Endothelial cell of umbilical vein (primary cell): ENCODE data around the gene CREB3L2. TPM values are rescaled to one million over a fixed set of nuclear protein-coding genes. Genes with fewer than 3 reads are reported as not detected.

Experiments used
- BruUV-seq: library from RNA; stranded (reverse); fragments of 400-500 nt; replicated peaks from 2 replicates; lab custom pipeline; 2021; lab: Mats Ljungman, UMichigan
- CTCF ChIA-PET: fragments of 300-600, 350-600 bp; sonication (Branson Sonifier 250); formaldehyde crosslinking; loops from one replicate; lab custom pipeline; 2021; ENCODE audit warnings: antibody characterized with exemption, inconsistent platforms; lab: Charles Lee
- POLR2A ChIA-PET: fragments of 300-600, 350-600 bp; sonication (Branson Sonifier 250); formaldehyde crosslinking; loops from one replicate; lab custom pipeline; 2021; ENCODE audit warnings: antibody characterized with exemption, inconsistent platforms; lab: Charles Lee
- DNase-seq: peaks from one replicate; pipeline ENCODE4 v3.0.0-alpha.2; 2011; ENCODE audit warnings: low read depth, low spot score
- FAIRE-seq: peaks from 2 replicates; lab custom pipeline; 2011; peaks lifted over from hg19 to GRCh38; lab: Jason Lieb, UNC
- H2AFZ ChIP-seq: 2 replicates; pipeline ENCODE4 v1.6.0; 2012; ENCODE audit warnings: low read depth, low read length, control low read depth, inconsistent platforms
- H3K27ac ChIP-seq: 2 replicates; pipeline ENCODE4 v1.5.1; 2011; ENCODE audit warnings: low read depth, mild to moderate bottlenecking, control low read depth, low read length, moderate library complexity; ENCODE audit not compliant: insufficient read depth
- H3K27me3 ChIP-seq, 2 experiments: 2 replicates each; pipeline versions ENCODE4 v1.6.0 to v1.6.1; 2011; ENCODE audit warnings: low read length in 2 of 2, mixed read lengths in 1 of 2; ENCODE audit not compliant: control insufficient read depth in 2 of 2, insufficient read depth in 2 of 2
- H3K36me3 ChIP-seq, 2 experiments: 2 replicates in 1 of 2; 3 replicates in 1 of 2; pipeline ENCODE4 v1.5.1; 2011; ENCODE audit warnings: low read length in 2 of 2, mild to moderate bottlenecking in 1 of 2, moderate library complexity in 1 of 2; ENCODE audit not compliant: control insufficient read depth in 2 of 2, insufficient read depth in 2 of 2; ENCODE audit errors: extremely low read depth in 1 of 2
- H3K4me1 ChIP-seq: 3 replicates; pipeline ENCODE4 v1.5.1; 2011; ENCODE audit warnings: mild to moderate bottlenecking, low read length; ENCODE audit not compliant: control insufficient read depth, insufficient read depth; ENCODE audit errors: extremely low read depth
- H3K4me2 ChIP-seq: 2 replicates; pipeline ENCODE4 v1.6.1; 2011; ENCODE audit warnings: low read length, control low read depth, mixed read lengths; ENCODE audit not compliant: insufficient read depth
- H3K4me3 ChIP-seq, 3 experiments: fragments of 200-600 bp in 1 of 3; sonication (generic), shearing (Covaris generic) in 1 of 3; replicated peaks in 1 of 3; 2 replicates each; pipeline ENCODE4 v1.5.1; 2011 to 2016; ENCODE audit warnings: control low read depth in 3 of 3, low read length in 3 of 3, mild to moderate bottlenecking in 2 of 3, inconsistent platforms in 1 of 3, low read depth in 1 of 3, moderate library complexity in 1 of 3; ENCODE audit not compliant: insufficient read depth in 1 of 3
- H3K79me2 ChIP-seq: 2 replicates; pipeline ENCODE4 v1.6.0; 2012; ENCODE audit warnings: low read length, inconsistent platforms; ENCODE audit not compliant: control insufficient read depth, insufficient read depth
- H3K9ac ChIP-seq: replicated peaks from 2 replicates; pipeline ENCODE3; 2011; ENCODE audit warnings: low read length, control low read depth; ENCODE audit not compliant: insufficient read depth; ENCODE audit errors: extremely low read depth
- H3K9me1 ChIP-seq: replicated peaks from 3 replicates; pipeline ENCODE4 v1.6.0; 2011; ENCODE audit warnings: mild to moderate bottlenecking, low read length; ENCODE audit not compliant: control insufficient read depth, insufficient read depth; ENCODE audit errors: extremely low read depth
- H3K9me3 ChIP-seq: replicated peaks from 2 replicates; pipeline ENCODE4 v1.5.1; 2012; ENCODE audit warnings: low read length, inconsistent platforms; ENCODE audit not compliant: control insufficient read depth, insufficient read depth
- H4K20me1 ChIP-seq: replicated peaks from 2 replicates; pipeline ENCODE3; 2011; ENCODE audit warnings: mild to moderate bottlenecking, low read length; ENCODE audit not compliant: control insufficient read depth, insufficient read depth; ENCODE audit errors: extremely low read depth
- EZH2 ChIP-seq: IDR thresholded peaks from 2 replicates; pipeline ENCODE4 v1.6.1; 2012; ENCODE audit warnings: borderline replicate concordance, low read depth, mild to moderate bottlenecking, moderate library complexity, low read length, inconsistent platforms; ENCODE audit not compliant: severe bottlenecking
- FOS ChIP-seq: IDR thresholded peaks from 2 replicates; pipeline ENCODE4 v1.6.1; 2011; ENCODE audit warnings: mild to moderate bottlenecking, low read length, moderate library complexity, borderline replicate concordance; ENCODE audit not compliant: insufficient read depth
- GATA2 ChIP-seq: IDR thresholded peaks from 2 replicates; pipeline ENCODE4 v1.7.0; 2011; ENCODE audit warnings: low read depth, mild to moderate bottlenecking, moderate library complexity, mixed read lengths, low read length; ENCODE audit not compliant: insufficient read length, insufficient read depth
- JUN ChIP-seq: IDR thresholded peaks from 2 replicates; pipeline ENCODE4 v1.6.1; 2011; ENCODE audit warnings: borderline replicate concordance, low read depth; ENCODE audit not compliant: insufficient read length, insufficient read depth
- MYC ChIP-seq: IDR thresholded peaks from one replicate; pipeline ENCODE4 v1.6.1; 2011; ENCODE audit warnings: mild to moderate bottlenecking, low read depth, low read length
- POLR2A ChIP-seq: IDR thresholded peaks from 2 replicates; pipeline ENCODE4 v1.6.1; 2012; ENCODE audit warnings: low read depth, mild to moderate bottlenecking, control low read depth, low read length
- POLR2AphosphoS5 ChIP-seq: IDR thresholded peaks from 2 replicates; pipeline ENCODE4 v1.6.1; 2012; ENCODE audit warnings: low read depth, mild to moderate bottlenecking, control low read depth, low read length, moderate library complexity; ENCODE audit not compliant: insufficient read depth
- dilution Hi-C: fragments of 300-500 bp; cut with MboI; formaldehyde crosslinking; loops from one replicate; pipeline ENCODE4 v1.15.0; 2019; ENCODE audit warnings: low sequenced_read_pairs; ENCODE audit not compliant: extremely low pct_ligation_motif_present
- intact Hi-C: fragments of 100-400 bp; cut with micrococcal nuclease; formaldehyde crosslinking; loops from one replicate; pipeline ENCODE4 v1.10.0; 2022
- polyA plus RNA-seq, 4 experiments: library from polyadenylated mRNA; depleted of rRNA in 3 of 4; stranded (reverse) in 3 of 4; unstranded in 1 of 4; fragments of >200 nt; gene quantifications; 2 replicates each; pipeline versions ENCODE4 v1.2.1 to v1.2.3, GENCODE V29; 2011 to 2012; ENCODE audit warnings: missing spikeins in 1 of 4
- total RNA-seq: library from RNA; stranded (reverse); gene quantifications from 2 replicates; pipeline ENCODE4 v1.2.3, GENCODE V29; 2021
- TF ChIP-seq, protein P1 (sequence below): IDR thresholded peaks from 2 replicates; pipeline ENCODE4 v1.6.1; 2011; ENCODE audit not compliant: insufficient read depth, insufficient read length
- TF ChIP-seq, protein P2 (sequence below), 2 donors: IDR thresholded peaks; 1 replicate in 1 of 2; 2 replicates in 1 of 2; pipeline ENCODE4 v1.5.1; 2011; ENCODE audit warnings: low read length in 2 of 2, mild to moderate bottlenecking in 2 of 2, moderate library complexity in 2 of 2, control low read depth in 1 of 2, inconsistent platforms in 1 of 2, low read depth in 1 of 2; ENCODE audit not compliant: insufficient read depth in 1 of 2; ENCODE audit errors: extremely low read depth in 1 of 2

CREB3L2 gene
- total and polyA plus RNA-seq, 2 donors (not counting 3 experiments of a cell fraction or from before 2014, with no cell fraction given), result 32.1 to 93.4 TPM

DNA sequence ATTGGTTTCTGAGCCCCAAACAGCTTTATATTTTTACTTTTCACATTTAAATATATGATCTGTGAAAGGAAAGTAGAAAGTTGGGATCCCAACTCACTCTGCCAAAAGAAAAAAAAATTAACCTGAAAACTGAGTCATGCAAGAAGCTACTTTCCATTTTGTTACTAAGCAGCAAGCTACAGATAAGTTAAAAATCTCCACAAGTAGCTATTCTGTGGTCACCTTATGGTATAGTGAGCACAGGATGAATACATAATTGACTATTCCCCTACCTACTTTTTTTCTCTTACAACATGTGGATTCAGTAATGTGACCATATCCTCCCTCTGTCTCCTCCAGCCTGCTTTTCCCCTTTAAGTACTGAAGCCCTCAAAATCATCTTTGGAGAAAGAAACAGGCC lies 30.3 kb upstream of the CREB3L2 start:
- Histone ChIP-seq H3K27me3 (no peaks in the 10 kb centered on the region), H3K27ac (no peak overlapping the region), H3K36me3 (no peaks in the 10 kb centered on the region), H3K4me1 (no peaks in the 10 kb centered on the region), H3K4me3 (no peak overlapping the region), H3K9ac (no peak overlapping the region), H3K9me3 (no peaks in the 10 kb centered on the region), H3K9me1 (no peaks in the 10 kb centered on the region), H3K79me2 (no peaks in the 10 kb centered on the region), H3K4me2 (no peak overlapping the region), H2AFZ (no peak overlapping the region), H4K20me1 (no peaks in the 10 kb centered on the region)
- ChIA-PET POLR2A (no interaction called here), CTCF (interaction anchor here (1.8 kb wide), 1 partner anchor 706 kb away, joined by 4 read pairs; no protein-coding TSS in a partner anchor)
- no peak for FAIRE-seq
- dilution Hi-C loops (no loop called here), intact Hi-C loops (no loop called here)
- no peak for DNase-seq
- no TSS peak for BruUV-seq
- TF ChIP-seq POLR2AphosphoS5 (no peak), MYC (no peak), FOS (no peak), POLR2A (no peak), JUN (no peak), EZH2 (no peak), GATA2 (no peak)
- TF ChIP-seq, protein P1, sequence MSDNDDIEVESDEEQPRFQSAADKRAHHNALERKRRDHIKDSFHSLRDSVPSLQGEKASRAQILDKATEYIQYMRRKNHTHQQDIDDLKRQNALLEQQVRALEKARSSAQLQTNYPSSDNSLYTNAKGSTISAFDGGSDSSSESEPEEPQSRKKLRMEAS, result no peak
- TF ChIP-seq, protein P2, sequence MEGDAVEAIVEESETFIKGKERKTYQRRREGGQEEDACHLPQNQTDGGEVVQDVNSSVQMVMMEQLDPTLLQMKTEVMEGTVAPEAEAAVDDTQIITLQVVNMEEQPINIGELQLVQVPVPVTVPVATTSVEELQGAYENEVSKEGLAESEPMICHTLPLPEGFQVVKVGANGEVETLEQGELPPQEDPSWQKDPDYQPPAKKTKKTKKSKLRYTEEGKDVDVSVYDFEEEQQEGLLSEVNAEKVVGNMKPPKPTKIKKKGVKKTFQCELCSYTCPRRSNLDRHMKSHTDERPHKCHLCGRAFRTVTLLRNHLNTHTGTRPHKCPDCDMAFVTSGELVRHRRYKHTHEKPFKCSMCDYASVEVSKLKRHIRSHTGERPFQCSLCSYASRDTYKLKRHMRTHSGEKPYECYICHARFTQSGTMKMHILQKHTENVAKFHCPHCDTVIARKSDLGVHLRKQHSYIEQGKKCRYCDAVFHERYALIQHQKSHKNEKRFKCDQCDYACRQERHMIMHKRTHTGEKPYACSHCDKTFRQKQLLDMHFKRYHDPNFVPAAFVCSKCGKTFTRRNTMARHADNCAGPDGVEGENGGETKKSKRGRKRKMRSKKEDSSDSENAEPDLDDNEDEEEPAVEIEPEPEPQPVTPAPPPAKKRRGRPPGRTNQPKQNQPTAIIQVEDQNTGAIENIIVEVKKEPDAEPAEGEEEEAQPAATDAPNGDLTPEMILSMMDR (IDR thresholded peaks at IDR 0.05; ENCODE audit: extremely low read depth in 1 of 2, insufficient read depth in 1 of 2, low read depth in 1 of 2, low read length in 2 of 2), result no peak
